Cardiac fibroblast (primary cell): ENCODE measurements around the gene ZNF48.

Experiments used
- DNase-seq, 2 donors: peaks; one replicate each; pipeline versions ENCODE4 v3.0.0 to v3.0.0-alpha.2; 2010; ENCODE audit warnings: low read depth in 2 of 2
- H3K4me3 ChIP-seq, 2 donors: replicated peaks in 1 of 2; 1 replicate in 1 of 2; 2 replicates in 1 of 2; pipeline ENCODE4 v1.5.1; 2011; ENCODE audit warnings: low read depth in 2 of 2, low read length in 2 of 2, mild to moderate bottlenecking in 2 of 2, moderate library complexity in 1 of 2
- CTCF ChIP-seq: IDR thresholded peaks from one replicate; pipeline ENCODE4 v1.5.1; 2011; ENCODE audit warnings: low read depth, mild to moderate bottlenecking, low read length, inconsistent platforms

ZNF48 gene

DNA sequence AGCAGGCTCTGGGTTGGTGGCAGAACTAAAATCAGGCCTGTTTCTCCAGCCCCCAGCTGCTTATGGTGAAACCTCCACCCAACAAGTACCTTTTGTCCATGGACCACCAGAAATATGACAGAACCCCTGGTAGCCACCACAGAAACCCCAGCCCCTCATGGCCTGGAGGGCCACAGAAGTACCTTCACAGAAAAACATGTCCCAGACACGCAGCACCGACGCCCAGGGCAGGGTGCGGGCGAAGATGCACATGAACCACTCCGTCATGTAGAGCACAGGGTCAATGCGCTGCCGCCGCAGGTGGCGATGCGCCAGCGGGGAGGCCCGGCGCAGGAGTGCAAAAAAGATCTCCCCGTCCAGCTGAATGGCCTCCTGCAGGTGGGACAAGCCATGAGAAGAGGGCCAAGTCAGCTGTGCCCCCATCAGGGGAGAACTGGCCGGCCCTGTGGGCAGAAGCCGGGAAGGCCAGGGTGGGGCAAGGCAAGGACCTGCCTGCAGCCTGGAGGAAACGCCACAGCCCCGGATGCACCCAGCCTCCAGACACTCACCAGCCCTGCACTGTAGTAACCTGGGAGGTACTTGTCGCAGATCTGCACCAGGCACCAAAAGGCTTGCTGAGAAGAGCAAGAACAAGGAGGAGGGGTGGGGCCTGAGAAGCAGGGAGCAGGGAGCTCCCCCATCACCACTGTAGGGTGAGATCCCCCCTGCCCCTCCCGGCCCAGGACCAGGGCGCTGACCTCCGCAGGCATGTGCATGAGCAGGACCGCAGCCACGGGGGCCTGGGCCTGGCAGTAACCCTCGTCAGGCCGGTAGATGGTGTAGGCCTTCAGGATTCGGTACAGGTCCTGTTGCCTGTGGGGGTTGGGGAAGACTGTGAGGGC lies 36.0 kb upstream of the ZNF48 start:
- no peak for TF ChIP-seq CTCF
- no peak for DNase-seq
- H3K4me3 ChIP-seq, result no peak overlapping the region

GRCh38 chr16:30359871-30360170 lies 35.4 kb upstream of the ZNF48 start:
- TF ChIP-seq CTCF, result no peak
- DNase-seq, result no peak
- H3K4me3 ChIP-seq, result no peak overlapping the region

- no peak overlapping the region for H3K4me3 ChIP-seq
- no peak for TF ChIP-seq CTCF
- no peak for DNase-seq
Observed at GRCh38 chr16:30361180-30361579, 34.0 kb upstream of the ZNF48 start.

- no peak overlapping the region for H3K4me3 ChIP-seq
Observed at GRCh38 chr16:30365200-30365599, 30.0 kb upstream of the ZNF48 start.

DNA sequence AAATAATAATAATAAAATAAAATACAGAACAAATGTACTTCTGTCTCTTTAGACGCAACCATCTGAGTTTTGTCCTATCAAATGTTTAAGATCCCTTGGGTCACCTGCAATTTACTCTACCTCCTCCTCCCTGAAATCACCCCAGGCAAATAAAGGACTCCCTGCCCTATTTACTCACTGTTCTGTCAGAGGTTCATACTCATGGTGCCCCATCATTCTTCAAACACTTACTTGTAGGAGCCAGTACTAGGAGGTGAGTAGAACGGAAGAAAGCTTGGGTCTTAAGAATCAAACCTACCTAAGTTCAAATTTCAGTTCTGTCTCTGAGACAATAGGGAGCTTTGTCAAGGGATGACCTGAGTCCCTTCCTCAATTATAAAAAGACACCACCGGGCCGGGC lies 28.7 kb upstream of the ZNF48 start:
- no peak overlapping the region for H3K4me3 ChIP-seq
- TF ChIP-seq CTCF, result no peak
- no peak for DNase-seq

More at GRCh38 chr16:30365200-30365599, 30.0 kb upstream of the ZNF48 start:
- no peak for DNase-seq
- TF ChIP-seq CTCF, result no peak

GRCh38 chr16:30367349-30368009 lies 27.7 kb upstream of the ZNF48 start:
- TF ChIP-seq CTCF, result no peak
- DNase-seq, result no peak
- peak overlapping the region; percentile 76 to 87 for H3K4me3 ChIP-seq
